ENCODE results near the gene SNAP29. TPM values are rescaled to one million over a fixed set of nuclear protein-coding genes. Genes with fewer than 3 reads are reported as not detected.

The SNAP29 gene
- total and polyA plus RNA-seq, 2 experiments from 2014 or later = 8.2 to 22.9 TPM

GRCh38 chr22:20840646-20841371, 18.0 kb upstream of the SNAP29 start (continued):
- no peak for TF ChIP-seq ZNF462 (CRISPR knock-in tag; IDR thresholded peaks at IDR 0.05)
- TF ChIP-seq JUNB (IDR thresholded peaks at IDR 0.05; ENCODE audit: unreplicated experiment) = no peak
- no peak for TF ChIP-seq EZH2 (IDR thresholded peaks at IDR 0.05; ENCODE audit: low read depth, unreplicated experiment)
- TF ChIP-seq CTCF (conservative IDR thresholded peaks at IDR 0.05; ENCODE audit: low read depth in 2 of 2) = no peak
- TF ChIP-seq ZNF114 (CRISPR knock-in tag; IDR thresholded peaks at IDR 0.05) = no peak
- no peak for TF ChIP-seq REST (IDR thresholded peaks at IDR 0.05; ENCODE audit: unreplicated experiment)
- no peak for TF ChIP-seq CREB1 (CRISPR knock-in tag; IDR thresholded peaks at IDR 0.05; ENCODE audit: low read depth)
- no peak for TF ChIP-seq ZNF331 (CRISPR knock-in tag; IDR thresholded peaks at IDR 0.05; ENCODE audit: low read depth)
- no peak for TF ChIP-seq NANOG (IDR thresholded peaks at IDR 0.05; ENCODE audit: borderline replicate concordance)
- TF ChIP-seq EZH2phosphoT487 (IDR thresholded peaks at IDR 0.05; ENCODE audit: unreplicated experiment) = no peak
- no peak for TF ChIP-seq POLR2AphosphoS5 (IDR thresholded peaks at IDR 0.05; ENCODE audit: low read depth)

All from GM23338 (cell line).